Epithelial cell of proximal tubule (primary cell): ENCODE data around the gene OR6J1. TPM values are rescaled to one million over a fixed set of nuclear protein-coding genes. Genes with fewer than 3 reads are reported as not detected.
"Not testable (repeated sequence)": the region's sequence is repeated elsewhere in the genome, so short reads cannot be mapped to it uniquely, and the experiment has no call there.

Experiments
- DNase-seq: peaks from one replicate; pipeline ENCODE4 v3.0.0-alpha.2; 2011; ENCODE audit warnings: low read depth
- H3K4me3 ChIP-seq: 2 replicates; pipeline ENCODE4 v1.5.1; 2011; ENCODE audit warnings: low read depth, mild to moderate bottlenecking, low read length
- total RNA-seq: library from RNA; depleted of rRNA; stranded (reverse); fragments of >200 nt; gene quantifications from 2 replicates; pipeline ENCODE4 v1.2.3, GENCODE V29; 2015
- TF ChIP-seq, protein P1 (sequence below): conservative IDR thresholded peaks from 2 replicates; pipeline ENCODE4 v1.5.1; 2012; ENCODE audit warnings: low read depth, mild to moderate bottlenecking, low read length

Gene OR6J1
- total RNA-seq, 1 donor from 2014 or later = not detected

DNA sequence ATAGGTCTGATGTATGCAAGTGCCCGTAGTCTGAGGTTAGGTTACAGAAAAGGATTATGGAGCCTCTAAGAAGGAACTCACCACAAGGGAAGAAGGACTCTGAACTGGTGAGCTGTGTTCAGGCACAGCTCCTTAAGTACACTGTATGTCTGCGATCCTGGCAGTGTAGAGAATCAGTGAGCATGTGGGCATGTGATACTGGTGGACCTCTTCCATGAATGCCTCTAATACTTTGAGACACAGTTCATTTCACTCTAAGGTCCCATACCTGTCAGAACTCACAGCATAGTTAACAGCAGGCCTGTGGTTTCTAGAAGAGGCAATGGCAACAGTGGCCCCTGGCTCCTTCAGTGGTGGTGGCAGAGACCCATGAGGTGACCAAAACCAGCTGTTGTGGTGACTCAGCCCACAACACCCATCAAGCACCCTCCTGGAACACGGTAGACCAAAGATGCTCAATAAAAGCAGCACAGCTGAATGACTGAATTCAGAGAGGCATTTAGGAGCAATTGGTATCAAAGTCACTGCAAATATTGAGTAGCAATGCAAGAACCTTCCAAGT lies 6.9 kb upstream of the OR6J1 start:
- TF ChIP-seq, protein P1, sequence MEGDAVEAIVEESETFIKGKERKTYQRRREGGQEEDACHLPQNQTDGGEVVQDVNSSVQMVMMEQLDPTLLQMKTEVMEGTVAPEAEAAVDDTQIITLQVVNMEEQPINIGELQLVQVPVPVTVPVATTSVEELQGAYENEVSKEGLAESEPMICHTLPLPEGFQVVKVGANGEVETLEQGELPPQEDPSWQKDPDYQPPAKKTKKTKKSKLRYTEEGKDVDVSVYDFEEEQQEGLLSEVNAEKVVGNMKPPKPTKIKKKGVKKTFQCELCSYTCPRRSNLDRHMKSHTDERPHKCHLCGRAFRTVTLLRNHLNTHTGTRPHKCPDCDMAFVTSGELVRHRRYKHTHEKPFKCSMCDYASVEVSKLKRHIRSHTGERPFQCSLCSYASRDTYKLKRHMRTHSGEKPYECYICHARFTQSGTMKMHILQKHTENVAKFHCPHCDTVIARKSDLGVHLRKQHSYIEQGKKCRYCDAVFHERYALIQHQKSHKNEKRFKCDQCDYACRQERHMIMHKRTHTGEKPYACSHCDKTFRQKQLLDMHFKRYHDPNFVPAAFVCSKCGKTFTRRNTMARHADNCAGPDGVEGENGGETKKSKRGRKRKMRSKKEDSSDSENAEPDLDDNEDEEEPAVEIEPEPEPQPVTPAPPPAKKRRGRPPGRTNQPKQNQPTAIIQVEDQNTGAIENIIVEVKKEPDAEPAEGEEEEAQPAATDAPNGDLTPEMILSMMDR = no peak
- H3K4me3 ChIP-seq = no peak overlapping the region
- DNase-seq = no peak

DNA sequence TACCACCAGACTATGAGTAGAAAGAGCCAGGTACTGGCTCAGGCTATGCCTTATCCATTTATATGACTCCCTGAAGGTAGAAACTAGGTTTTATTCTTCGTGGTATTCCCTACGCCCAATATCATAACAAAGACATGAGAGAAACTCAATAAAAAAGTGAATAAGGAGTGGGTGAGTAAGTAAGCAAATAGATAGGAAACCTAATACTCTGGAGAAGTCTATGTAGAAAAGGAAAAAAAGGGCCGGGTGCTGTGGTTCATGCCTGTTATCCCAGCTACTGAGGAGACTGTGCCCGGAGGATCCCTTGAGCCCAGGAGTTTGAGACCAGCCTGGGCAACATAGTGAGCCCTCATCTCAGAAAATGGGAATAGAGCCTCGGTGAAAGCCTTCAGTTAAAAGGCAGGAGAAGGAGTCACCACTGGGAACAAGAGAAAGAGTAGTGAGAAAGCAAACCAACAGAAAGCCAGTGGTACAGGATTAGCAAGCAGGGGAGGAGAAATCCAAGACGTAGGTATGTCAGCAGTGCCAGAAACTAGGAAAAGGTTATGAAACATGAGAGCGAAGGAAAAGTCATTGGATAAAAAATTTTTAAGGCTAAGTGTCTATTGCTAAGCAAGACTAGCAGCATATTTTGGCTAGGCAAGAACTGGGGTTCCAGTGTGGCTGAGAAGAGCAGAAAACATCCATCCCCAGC lies 6.0 kb upstream of the OR6J1 start:
- no peak overlapping the region for H3K4me3 ChIP-seq
- TF ChIP-seq, protein P1 = no peak
- DNase-seq = no peak

DNA sequence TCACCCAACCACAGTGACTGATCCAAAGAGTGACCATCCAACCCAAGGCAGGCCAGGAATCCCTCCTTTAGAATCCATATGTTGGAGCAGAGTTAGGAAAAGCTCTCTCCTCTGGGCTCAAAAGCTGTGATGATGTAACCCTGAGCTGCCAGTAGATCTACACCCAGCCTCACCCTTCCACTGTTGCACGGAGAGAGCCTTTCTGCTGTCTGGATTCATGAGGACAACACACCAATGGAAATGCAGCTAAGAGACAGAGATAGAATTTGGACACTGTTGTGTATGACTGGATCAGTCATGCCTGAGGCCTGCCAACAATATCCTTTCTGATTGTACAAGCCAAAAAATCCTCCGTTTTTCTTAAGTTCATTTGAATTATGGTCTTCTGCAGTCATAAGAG lies 4.4 kb upstream of the OR6J1 start:
- no peak for DNase-seq
- H3K4me3 ChIP-seq = no peak overlapping the region
- TF ChIP-seq, protein P1 = no peak

DNA sequence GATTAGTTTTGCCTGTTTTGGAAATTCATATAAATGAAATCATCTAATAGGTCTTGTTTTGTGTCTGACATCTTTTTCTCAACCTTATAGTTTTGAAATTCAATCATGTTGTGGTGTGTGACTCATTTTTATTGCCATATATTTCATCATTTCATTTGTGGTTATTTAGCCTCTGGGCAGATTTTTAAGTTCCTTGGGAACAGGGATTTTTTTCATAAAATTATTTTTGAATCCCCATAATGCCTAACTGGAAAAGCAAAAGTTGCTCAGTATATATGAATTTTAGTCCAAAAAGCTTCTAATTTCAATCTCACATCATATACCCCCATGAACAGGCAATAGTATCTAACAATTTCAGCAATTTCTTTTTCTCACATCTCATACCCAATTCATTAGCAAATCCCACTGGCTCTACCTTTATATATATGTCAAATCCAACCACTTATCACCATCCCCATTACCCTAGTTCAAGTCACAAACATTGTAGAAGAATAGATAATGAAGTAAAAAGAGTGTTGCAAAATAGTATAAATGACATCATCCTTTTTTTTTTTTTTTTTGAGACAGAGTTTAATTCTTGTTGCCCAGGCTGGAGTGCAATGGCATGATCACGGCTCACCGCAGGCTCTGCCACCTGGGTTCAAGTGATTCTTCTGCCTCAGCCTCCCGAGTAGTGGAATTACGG lies 2.6 kb upstream of the OR6J1 start:
- no peak for DNase-seq
- TF ChIP-seq, protein P1 = no peak
- no peak overlapping the region for H3K4me3 ChIP-seq

DNA sequence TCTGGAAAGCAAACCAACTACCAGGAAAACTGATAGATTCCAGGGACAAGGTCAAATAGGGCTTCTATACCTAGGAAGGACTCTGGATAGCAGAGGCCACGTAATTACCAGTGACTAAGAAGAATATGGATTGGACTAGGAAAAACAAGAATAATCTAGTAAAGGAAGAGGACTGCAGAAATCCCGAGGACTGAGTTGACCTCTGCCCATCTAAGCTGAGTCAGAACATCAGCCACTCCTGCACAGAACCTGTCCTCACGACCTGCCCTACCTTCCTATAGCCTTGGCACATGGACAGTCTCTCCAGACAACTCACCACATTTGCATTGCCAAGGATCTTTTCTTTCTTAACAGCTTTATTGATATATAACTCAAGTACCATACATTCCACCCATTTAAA lies 2.3 kb downstream of the OR6J1 start:
- TF ChIP-seq, protein P1 = no peak
- H3K4me3 ChIP-seq = no peak overlapping the region
- no peak for DNase-seq

DNA sequence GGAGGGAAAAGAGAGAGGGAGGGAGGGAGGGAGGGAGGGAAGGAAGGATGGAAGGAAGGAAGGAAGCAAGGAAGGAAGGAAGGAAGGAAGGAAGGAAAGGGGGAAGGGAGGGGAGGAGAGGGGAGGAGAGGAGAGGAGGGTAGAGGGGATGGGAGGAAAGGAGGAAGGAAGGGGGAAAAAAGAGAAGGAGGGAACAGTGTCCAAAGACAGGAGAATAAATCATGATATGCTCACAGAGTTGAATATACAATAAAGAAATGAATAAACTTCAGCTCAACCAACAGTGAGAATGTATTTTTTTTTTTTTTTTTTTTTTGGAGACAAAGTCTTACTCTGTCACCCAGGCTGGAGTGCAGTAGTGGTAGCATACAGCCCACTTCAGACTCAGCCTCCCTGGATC lies 4.0 kb downstream of the OR6J1 start:
- no peak for DNase-seq
- H3K4me3 ChIP-seq = no peak overlapping the region
- TF ChIP-seq, protein P1 = no peak

DNA sequence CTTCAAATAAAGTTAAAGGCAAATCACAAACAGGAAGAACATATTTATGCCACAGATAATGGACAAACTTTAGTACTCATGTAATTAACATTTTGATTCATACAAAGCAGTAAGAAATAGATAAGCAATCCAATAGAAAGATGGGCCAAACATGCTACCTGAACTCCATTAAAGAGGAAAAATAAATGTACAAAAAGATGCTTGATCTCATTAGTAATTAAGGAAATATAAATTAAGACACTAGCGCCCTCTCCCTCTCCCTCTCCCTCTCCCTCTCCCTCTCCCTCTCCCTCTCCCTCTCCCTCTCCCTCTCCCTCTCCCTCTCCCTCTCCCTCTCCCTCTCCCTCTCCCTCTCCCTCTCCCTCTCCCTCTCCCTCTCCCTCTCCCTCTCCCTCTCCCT lies 8.2 kb downstream of the OR6J1 start:
- not testable (repeated sequence) for H3K4me3 ChIP-seq, DNase-seq
